Cardiac muscle cell (in vitro differentiated cells and primary cell): ENCODE results near the gene SLFNL1. TPM values are rescaled to one million over a fixed set of nuclear protein-coding genes. Genes with fewer than 3 reads are reported as not detected.
A peak's percentile ranks its signal among the peaks of the same experiment; 100 is the strongest.

Experiments
- DNase-seq, 2 donors: peaks; one replicate each; pipeline versions ENCODE4 v3.0.0 to v3.0.0-alpha.2; 2010 to 2017; ENCODE audit warnings: low read depth in 1 of 2, low spot score in 1 of 2
- H3K27ac ChIP-seq: fragments of 200-600 bp; sonication (generic); 2 replicates; pipeline ENCODE4 v1.5.1; 2016
- H3K27me3 ChIP-seq: fragments of 200-600 bp; sonication (generic); 2 replicates; pipeline ENCODE4 v1.6.0; 2016; ENCODE audit warnings: control low read depth
- H3K36me3 ChIP-seq: fragments of 200-600 bp; sonication (generic); 2 replicates; pipeline ENCODE4 v1.5.1; 2016; ENCODE audit warnings: control low read depth
- H3K4me1 ChIP-seq: fragments of 200-600 bp; sonication (generic); 2 replicates; pipeline ENCODE4 v1.8.1; 2017; ENCODE audit warnings: low read depth, mild to moderate bottlenecking, mixed run types
- H3K4me3 ChIP-seq: fragments of 200-600 bp; sonication (generic); 2 replicates; pipeline ENCODE4 v1.5.1; 2016; ENCODE audit warnings: mild to moderate bottlenecking
- H3K9me3 ChIP-seq: fragments of 200-600 bp; sonication (generic); 2 replicates; pipeline ENCODE4 v1.5.1; 2017; ENCODE audit warnings: low read depth, mild to moderate bottlenecking, control low read depth
- CTCF ChIP-seq: IDR thresholded peaks from 2 replicates; pipeline ENCODE4 v1.5.1; 2012; ENCODE audit warnings: low read depth, mild to moderate bottlenecking, low read length
- polyA plus RNA-seq: library from polyadenylated mRNA; unstranded; fragments of >200 nt; fragmentation: Nextera tagmentation; extraction: Ambion mirVana; gene quantifications from 2 replicates; pipeline ENCODE4 v1.2.1, GENCODE V29; 2016
- total RNA-seq: library from RNA; depleted of rRNA; stranded (reverse); fragments of >200 nt; gene quantifications from 2 replicates; pipeline ENCODE4 v1.2.3, GENCODE V29; 2016

SLFNL1 gene
- total and polyA plus RNA-seq, 2 experiments from 2014 or later, result 0.73 to 3.0 TPM

- peak overlapping the region; percentile 17 for H3K27ac ChIP-seq
These were observed 24.8 kb upstream of the SLFNL1 start for GRCh38 chr1:41046347-41046775.

GRCh38 chr1:41045740-41046139 is 24.2 kb upstream of the SLFNL1 start:
- peak in 1 of 2 donors; percentile 96 for DNase-seq
- Histone ChIP-seq H3K9me3 (no peaks in the 10 kb centered on the region), H3K4me3 (no peak overlapping the region), H3K36me3 (peaks cover 66% of the 10 kb centered on the region), H3K4me1 (no peaks in the 10 kb centered on the region), H3K27me3 (no peaks in the 10 kb centered on the region), H3K27ac (no peak overlapping the region)
- no peak for TF ChIP-seq CTCF

More at GRCh38 chr1:41046347-41046775, 24.8 kb upstream of the SLFNL1 start:
- DNase-seq, result no peak
- Histone ChIP-seq H3K27me3 (no peaks in the 10 kb centered on the region), H3K9me3 (no peaks in the 10 kb centered on the region), H3K4me3 (no peak overlapping the region), H3K4me1 (no peaks in the 10 kb centered on the region), H3K36me3 (peaks cover 60% of the 10 kb centered on the region)
- TF ChIP-seq CTCF, result no peak

GRCh38 chr1:41044187-41044586 is 22.7 kb upstream of the SLFNL1 start:
- TF ChIP-seq CTCF, result no peak
- Histone ChIP-seq H3K36me3 (peaks cover 67% of the 10 kb centered on the region), H3K4me1 (no peaks in the 10 kb centered on the region), H3K4me3 (no peak overlapping the region), H3K9me3 (no peaks in the 10 kb centered on the region), H3K27me3 (no peaks in the 10 kb centered on the region), H3K27ac (peak overlapping the region; percentile 58)
- DNase-seq, result no peak

GRCh38 chr1:41041614-41042270 is 20.2 kb upstream of the SLFNL1 start:
- H3K4me1 ChIP-seq, result no peaks in the 10 kb centered on the region
- H3K36me3 ChIP-seq, result peaks cover 72% of the 10 kb centered on the region
- no peak overlapping the region for H3K27ac ChIP-seq
- no peaks in the 10 kb centered on the region for H3K27me3 ChIP-seq
- TF ChIP-seq CTCF, result no peak
- no peaks in the 10 kb centered on the region for H3K9me3 ChIP-seq
- peak in 1 of 2 donors; percentile 39 for DNase-seq
- no peak overlapping the region for H3K4me3 ChIP-seq

GRCh38 chr1:41038110-41038509 is 16.6 kb upstream of the SLFNL1 start:
- TF ChIP-seq CTCF, result peak; percentile 27
- H3K27me3 ChIP-seq, result no peaks in the 10 kb centered on the region
- H3K4me1 ChIP-seq, result no peaks in the 10 kb centered on the region
- H3K36me3 ChIP-seq, result peaks cover 73% of the 10 kb centered on the region
- no peak overlapping the region for H3K4me3 ChIP-seq
- DNase-seq, result no peak
- H3K27ac ChIP-seq, result no peak overlapping the region
- no peaks in the 10 kb centered on the region for H3K9me3 ChIP-seq
